Gastroesophageal sphincter (tissue), 3 donors: ENCODE results near the gene CLEC2A.

Experiments
- POLR2A ChIP-seq, 2 donors: fragments of 450-650 bp; IDR thresholded peaks; one replicate each; pipeline ENCODE4 v1.6.1; 2017; ENCODE audit warnings: antibody characterized with exemption in 2 of 2, mild to moderate bottlenecking in 2 of 2, moderate library complexity in 1 of 2
- TF ChIP-seq, protein P1 (sequence below), 4 experiments: fragments of 200-600 bp in 2 of 4; fragments of 450-650 bp in 2 of 4; sonication (generic) in 1 of 4; IDR thresholded peaks; one replicate each; pipeline ENCODE4 v1.5.1; 2017 to 2019; ENCODE audit warnings: antibody characterized with exemption in 4 of 4, mild to moderate bottlenecking in 2 of 4, moderate library complexity in 2 of 4

DNA sequence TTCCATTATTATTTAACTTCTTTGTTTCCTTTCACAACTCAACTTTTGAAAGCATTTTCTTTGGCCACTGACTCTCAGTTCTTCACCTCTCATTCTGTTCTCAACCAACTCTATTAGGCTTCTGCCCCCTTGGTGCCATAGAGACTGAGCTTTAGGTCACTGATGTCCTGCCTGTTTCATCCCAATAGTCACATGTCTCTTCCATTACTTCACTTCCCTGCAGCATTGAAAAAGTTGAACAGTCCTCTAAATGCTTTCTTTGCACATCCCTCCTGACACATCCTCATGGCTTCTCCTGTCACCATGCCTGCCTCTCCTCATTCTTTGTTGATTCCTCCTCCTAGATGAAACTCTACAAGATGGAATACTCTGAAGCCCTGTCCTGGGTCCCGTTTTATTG is 41.8 kb upstream of the CLEC2A start:
- TF ChIP-seq, protein P1, sequence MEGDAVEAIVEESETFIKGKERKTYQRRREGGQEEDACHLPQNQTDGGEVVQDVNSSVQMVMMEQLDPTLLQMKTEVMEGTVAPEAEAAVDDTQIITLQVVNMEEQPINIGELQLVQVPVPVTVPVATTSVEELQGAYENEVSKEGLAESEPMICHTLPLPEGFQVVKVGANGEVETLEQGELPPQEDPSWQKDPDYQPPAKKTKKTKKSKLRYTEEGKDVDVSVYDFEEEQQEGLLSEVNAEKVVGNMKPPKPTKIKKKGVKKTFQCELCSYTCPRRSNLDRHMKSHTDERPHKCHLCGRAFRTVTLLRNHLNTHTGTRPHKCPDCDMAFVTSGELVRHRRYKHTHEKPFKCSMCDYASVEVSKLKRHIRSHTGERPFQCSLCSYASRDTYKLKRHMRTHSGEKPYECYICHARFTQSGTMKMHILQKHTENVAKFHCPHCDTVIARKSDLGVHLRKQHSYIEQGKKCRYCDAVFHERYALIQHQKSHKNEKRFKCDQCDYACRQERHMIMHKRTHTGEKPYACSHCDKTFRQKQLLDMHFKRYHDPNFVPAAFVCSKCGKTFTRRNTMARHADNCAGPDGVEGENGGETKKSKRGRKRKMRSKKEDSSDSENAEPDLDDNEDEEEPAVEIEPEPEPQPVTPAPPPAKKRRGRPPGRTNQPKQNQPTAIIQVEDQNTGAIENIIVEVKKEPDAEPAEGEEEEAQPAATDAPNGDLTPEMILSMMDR (IDR thresholded peaks at IDR 0.05) = no peak
- TF ChIP-seq POLR2A (IDR thresholded peaks at IDR 0.05) = no peak
